Smooth muscle cell (in vitro differentiated cells): ENCODE data around the gene CHID1. TPM values are rescaled to one million over a fixed set of nuclear protein-coding genes. Genes with fewer than 3 reads are reported as not detected.

ENCODE experiments used
- DNase-seq: peaks from one replicate; lab custom pipeline; 2025; ENCODE audit not compliant: unreplicated experiment; lab: John Stamatoyannopoulos, UW
- H2AFZ ChIP-seq: fragments of 200-600 bp; sonication (generic); 2 replicates; pipeline ENCODE4 v1.6.0; 2016; ENCODE audit warnings: antibody characterized with exemption, low read depth, mild to moderate bottlenecking
- H3F3A ChIP-seq: fragments of 200-600 bp; sonication (generic); 2 replicates; pipeline ENCODE4 v1.6.0; 2017; ENCODE audit warnings: antibody characterized with exemption, low read depth
- H3K27ac ChIP-seq: fragments of 200-600 bp; sonication (generic); 2 replicates; pipeline ENCODE4 v1.5.1; 2016; ENCODE audit warnings: low read depth, mild to moderate bottlenecking
- H3K27me3 ChIP-seq: fragments of 200-600 bp; sonication (generic); 2 replicates; pipeline ENCODE4 v1.6.1; 2016; ENCODE audit warnings: low read depth, mild to moderate bottlenecking
- H3K36me3 ChIP-seq: fragments of 200-600 bp; sonication (generic); 2 replicates; pipeline ENCODE4 v1.5.1; 2016; ENCODE audit warnings: low read depth
- H3K4me1 ChIP-seq: fragments of 200-600 bp; sonication (generic); 2 replicates; pipeline ENCODE4 v1.5.1; 2016; ENCODE audit warnings: low read depth
- H3K4me2 ChIP-seq: fragments of 200-600 bp; sonication (generic); 2 replicates; pipeline ENCODE4 v1.6.0; 2016; ENCODE audit warnings: mild to moderate bottlenecking
- H3K4me3 ChIP-seq: fragments of 200-600 bp; sonication (generic); 2 replicates; pipeline ENCODE4 v1.5.1; 2016; ENCODE audit warnings: mild to moderate bottlenecking
- H3K79me2 ChIP-seq: fragments of 200-600 bp; sonication (generic); 2 replicates; pipeline ENCODE4 v1.6.0; 2016; ENCODE audit warnings: low read depth, mild to moderate bottlenecking
- H3K9ac ChIP-seq: fragments of 200-600 bp; sonication (generic); 2 replicates; pipeline ENCODE4 v1.6.0; 2016; ENCODE audit warnings: low read depth
- H3K9me3 ChIP-seq: fragments of 200-600 bp; sonication (generic); replicated peaks from 2 replicates; pipeline ENCODE4 v1.5.1; 2016; ENCODE audit warnings: low read depth
- H4K20me1 ChIP-seq: fragments of 200-600 bp; sonication (generic); 2 replicates; pipeline ENCODE4 v1.6.0; 2016; ENCODE audit warnings: low read depth
- CTCF ChIP-seq: fragments of 200-600 bp; sonication (generic); IDR thresholded peaks from 2 replicates; pipeline ENCODE4 v1.5.1; 2017; ENCODE audit warnings: borderline replicate concordance, mild to moderate bottlenecking, antibody characterized with exemption; ENCODE audit not compliant: insufficient read depth, poor library complexity, severe bottlenecking
- WGBS: methylation state at CpG from one replicate; pipeline ENCODE4 v1.1.7; 2016; ENCODE audit warnings: low lambda C conversion rate; 5-methylcytosine and 5-hydroxymethylcytosine counted together
- polyA plus RNA-seq: library from polyadenylated mRNA; unstranded; fragments of >200 nt; fragmentation: Nextera tagmentation; extraction: Ambion mirVana; gene quantifications from 2 replicates; pipeline ENCODE4 v1.2.1, GENCODE V29; 2016
- total RNA-seq: library from RNA; depleted of rRNA; stranded (reverse); fragments of >200 nt; gene quantifications from 2 replicates; pipeline ENCODE4 v1.2.3, GENCODE V29; 2014

The CHID1 gene
- total and polyA plus RNA-seq, 2 experiments from 2014 or later = 54.3 to 181 TPM

GRCh38 chr11:914747-915501 is 4.3 kb upstream of the CHID1 start:
- TF ChIP-seq CTCF = no peak
- H3F3A ChIP-seq = no peaks in the 10 kb centered on the region
- H3K9ac ChIP-seq = no peak overlapping the region
- no peak for DNase-seq
- peaks cover 6% of the 10 kb centered on the region for H3K4me1 ChIP-seq
- H3K9me3 ChIP-seq = no peaks in the 10 kb centered on the region
- H3K27ac ChIP-seq = no peak overlapping the region
- no peaks in the 10 kb centered on the region for H3K36me3 ChIP-seq
- H3K4me3 ChIP-seq = no peak overlapping the region
- WGBS = 93% methylated on average over 21 of the region's 21 CpGs
- H3K4me2 ChIP-seq = no peak overlapping the region
- peaks cover 4% of the 10 kb centered on the region for H3K79me2 ChIP-seq
- no peaks in the 10 kb centered on the region for H4K20me1 ChIP-seq
- H2AFZ ChIP-seq = no peak overlapping the region
- H3K27me3 ChIP-seq = no peaks in the 10 kb centered on the region

- Histone ChIP-seq H3K4me1 (peaks cover 6% of the 10 kb centered on the region), H3K27ac (no peak overlapping the region), H3K36me3 (no peaks in the 10 kb centered on the region), H2AFZ (no peak overlapping the region), H3K4me2 (no peak overlapping the region), H3K79me2 (peaks cover 12% of the 10 kb centered on the region), H4K20me1 (no peaks in the 10 kb centered on the region), H3F3A (no peaks in the 10 kb centered on the region), H3K27me3 (no peaks in the 10 kb centered on the region), H3K4me3 (no peak overlapping the region), H3K9me3 (no peaks in the 10 kb centered on the region), H3K9ac (no peak overlapping the region)
- 92% methylated on average over 5 of the region's 5 CpGs for WGBS
- TF ChIP-seq CTCF = no peak
- no peak for DNase-seq
Observed at GRCh38 chr11:914204-914603, 3.6 kb upstream of the CHID1 start.

- no peaks in the 10 kb centered on the region for H4K20me1 ChIP-seq
- peaks cover 19% of the 10 kb centered on the region for H3K79me2 ChIP-seq
- H3K9me3 ChIP-seq = no peaks in the 10 kb centered on the region
- TF ChIP-seq CTCF = no peak
- WGBS = 93% methylated on average over 4 of the region's 4 CpGs
- H3K36me3 ChIP-seq = no peaks in the 10 kb centered on the region
- no peak overlapping the region for H3K9ac ChIP-seq
- no peak overlapping the region for H3K4me2 ChIP-seq
- H3F3A ChIP-seq = no peaks in the 10 kb centered on the region
- H3K4me1 ChIP-seq = peaks cover 6% of the 10 kb centered on the region
- no peak overlapping the region for H3K4me3 ChIP-seq
- H3K27ac ChIP-seq = no peak overlapping the region
- H3K27me3 ChIP-seq = no peaks in the 10 kb centered on the region
- no peak for DNase-seq
- no peak overlapping the region for H2AFZ ChIP-seq
Observed at GRCh38 chr11:913043-913442, 2.4 kb upstream of the CHID1 start.

- Histone ChIP-seq H3K79me2 (peaks cover 19% of the 10 kb centered on the region), H3K4me1 (peaks cover 6% of the 10 kb centered on the region), H3K9me3 (no peaks in the 10 kb centered on the region), H3K4me3 (no peak overlapping the region), H3F3A (no peaks in the 10 kb centered on the region), H2AFZ (no peak overlapping the region), H3K36me3 (no peaks in the 10 kb centered on the region), H3K9ac (no peak overlapping the region), H4K20me1 (no peaks in the 10 kb centered on the region), H3K27ac (no peak overlapping the region), H3K27me3 (no peaks in the 10 kb centered on the region), H3K4me2 (no peak overlapping the region)
- DNase-seq = no peak
- TF ChIP-seq CTCF = no peak
- WGBS = 95% methylated on average over 14 of the region's 14 CpGs
Observed at GRCh38 chr11:912266-912665, 1.7 kb upstream of the CHID1 start.
